ENCODE results near the gene RXFP1.

The RXFP1 gene

GRCh38 chr4:158538176-158538575 is 16.5 kb downstream of the RXFP1 start:
- TF ChIP-seq CTCF (IDR thresholded peaks at IDR 0.05; ENCODE audit: low read depth, low read length, missing control alignments), result no peak
- in situ Hi-C loops (cut with HindIII; ENCODE audit: low sequenced_read_pairs), result no loop called here
- DNase-seq (ENCODE audit: low read depth), result no peak
- no peak overlapping the region for H3K4me3 ChIP-seq (ENCODE audit: low read depth, low read length)

DNA sequence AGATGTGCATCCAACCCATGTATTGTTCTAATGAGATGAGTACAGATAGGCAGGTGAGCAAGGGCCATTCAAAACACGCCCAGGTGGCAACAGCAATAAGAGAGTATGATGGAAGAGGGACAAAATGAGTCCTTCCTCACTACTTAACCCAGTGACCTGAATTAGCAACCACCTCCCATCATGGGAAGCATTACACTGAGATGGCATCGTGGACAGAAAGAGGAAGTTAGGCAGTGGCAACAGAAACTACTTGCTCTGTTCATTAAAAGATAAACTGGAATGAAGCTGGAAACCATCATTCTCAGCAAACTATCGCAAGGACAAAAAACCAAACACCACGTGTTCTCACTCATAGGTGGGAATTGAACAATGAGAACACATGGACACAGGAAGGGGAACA is 17.2 kb downstream of the RXFP1 start:
- no peak for TF ChIP-seq CTCF (IDR thresholded peaks at IDR 0.05; ENCODE audit: low read depth, low read length, missing control alignments)
- no peak for DNase-seq (ENCODE audit: low read depth)
- H3K4me3 ChIP-seq (ENCODE audit: low read depth, low read length), result no peak overlapping the region
- in situ Hi-C loops (cut with HindIII; ENCODE audit: low sequenced_read_pairs), result no loop called here

DNA sequence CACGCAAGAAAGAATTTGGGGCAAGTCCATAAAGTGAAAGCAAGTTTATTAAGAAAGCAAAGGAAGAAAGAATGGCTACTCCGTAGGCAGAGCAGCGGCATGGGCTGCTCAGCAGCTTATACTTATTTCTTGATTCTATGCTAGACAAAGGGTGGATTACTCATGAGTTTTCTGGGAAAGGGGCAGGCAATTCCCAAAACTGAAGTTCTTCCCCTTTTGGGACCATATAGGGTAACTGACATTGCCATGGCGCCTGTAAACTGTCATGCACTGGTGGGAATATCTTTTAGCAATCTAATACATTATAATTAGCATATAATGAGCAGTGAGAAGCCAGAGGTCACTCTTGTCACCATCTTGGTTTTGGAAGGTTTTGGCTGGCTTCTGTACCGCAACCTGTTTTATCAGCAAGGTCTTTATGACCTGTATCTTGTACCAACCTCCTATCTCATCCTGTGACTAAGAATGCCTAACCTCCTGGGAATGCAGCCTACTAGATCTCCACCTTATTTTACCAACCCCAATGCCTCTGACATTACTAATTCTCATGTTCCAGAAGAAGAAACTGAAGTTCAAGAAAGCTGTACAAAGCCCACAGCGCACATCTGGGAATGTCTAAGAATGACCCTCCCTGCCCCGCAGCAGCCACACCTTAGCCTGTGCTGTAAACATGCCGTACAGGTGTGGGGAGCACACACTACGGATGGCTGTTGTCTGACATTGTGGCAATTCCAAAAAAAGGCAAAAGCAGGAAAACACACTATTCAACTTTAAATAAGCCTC is 18.6 kb downstream of the RXFP1 start:
- TF ChIP-seq CTCF (IDR thresholded peaks at IDR 0.05; ENCODE audit: low read depth, low read length, missing control alignments), result no peak
- no peak overlapping the region for H3K4me3 ChIP-seq (ENCODE audit: low read depth, low read length)
- in situ Hi-C loops (cut with HindIII; ENCODE audit: low sequenced_read_pairs), result no loop called here

DNA sequence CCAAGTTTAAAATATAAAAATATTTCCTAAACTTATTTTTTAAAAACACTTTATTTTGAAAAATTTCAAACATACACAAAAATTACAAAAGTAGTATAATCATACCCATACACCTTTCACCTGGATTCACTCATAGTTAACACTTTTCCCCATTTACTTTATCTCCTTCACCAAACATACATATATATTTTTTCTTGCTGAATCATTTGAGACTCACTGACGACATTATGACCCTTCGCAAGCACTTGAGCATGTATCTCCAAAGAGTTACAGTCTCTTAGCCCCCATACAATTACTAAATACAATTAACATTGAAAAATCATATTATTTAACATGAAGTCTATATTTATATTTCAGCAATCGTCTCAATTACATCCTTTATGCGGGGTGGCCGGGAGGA is 19.8 kb downstream of the RXFP1 start:
- no peak overlapping the region for H3K4me3 ChIP-seq (ENCODE audit: low read depth, low read length)
- no peak for DNase-seq (ENCODE audit: low read depth)
- in situ Hi-C loops (cut with HindIII; ENCODE audit: low sequenced_read_pairs), result no loop called here
- TF ChIP-seq CTCF (IDR thresholded peaks at IDR 0.05; ENCODE audit: low read depth, low read length, missing control alignments), result no peak

More for the DNA sequence above, 18.6 kb downstream of the RXFP1 start:
- DNase-seq (ENCODE audit: low read depth), result no peak

- H3K4me3 ChIP-seq (ENCODE audit: low read depth, low read length), result no peak overlapping the region
- in situ Hi-C loops (cut with HindIII; ENCODE audit: low sequenced_read_pairs), result no loop called here
- no peak for TF ChIP-seq CTCF (IDR thresholded peaks at IDR 0.05; ENCODE audit: low read depth, low read length, missing control alignments)
- no peak for DNase-seq (ENCODE audit: low read depth)
Measured at GRCh38 chr4:158543191-158543590, 21.5 kb downstream of the RXFP1 start.

DNA sequence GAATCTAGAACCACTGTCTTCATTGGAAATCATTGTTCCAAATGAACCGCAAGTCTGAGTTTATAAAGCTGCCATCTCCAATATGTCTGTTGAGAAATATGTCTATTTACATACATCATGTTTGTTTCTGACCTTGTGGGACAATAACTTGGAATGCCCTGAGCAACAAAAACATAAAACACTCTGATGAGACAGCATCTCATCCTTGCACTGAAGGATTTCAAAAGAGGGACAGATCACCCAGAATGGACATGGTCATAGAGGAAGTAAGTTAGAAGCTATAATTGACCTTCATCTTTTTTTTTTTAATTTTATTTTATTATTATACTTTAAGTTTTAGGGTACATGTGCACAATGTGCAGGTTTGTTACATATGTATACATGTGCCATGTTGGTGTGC is 22.5 kb downstream of the RXFP1 start:
- in situ Hi-C loops (cut with HindIII; ENCODE audit: low sequenced_read_pairs), result no loop called here
- no peak for DNase-seq (ENCODE audit: low read depth)
- no peak for TF ChIP-seq CTCF (IDR thresholded peaks at IDR 0.05; ENCODE audit: low read depth, low read length, missing control alignments)
- H3K4me3 ChIP-seq (ENCODE audit: low read depth, low read length), result no peak overlapping the region

Measured in astrocyte of the cerebellum (primary cell).